Measurements from ENCODE around the gene PARD3B. TPM values are rescaled to one million over a fixed set of nuclear protein-coding genes. Genes with fewer than 3 reads are reported as not detected.

Gene PARD3B
- total RNA-seq, 4 donors from 2014 or later, result 32.6 to 65.7 (median 38.6) TPM

DNA sequence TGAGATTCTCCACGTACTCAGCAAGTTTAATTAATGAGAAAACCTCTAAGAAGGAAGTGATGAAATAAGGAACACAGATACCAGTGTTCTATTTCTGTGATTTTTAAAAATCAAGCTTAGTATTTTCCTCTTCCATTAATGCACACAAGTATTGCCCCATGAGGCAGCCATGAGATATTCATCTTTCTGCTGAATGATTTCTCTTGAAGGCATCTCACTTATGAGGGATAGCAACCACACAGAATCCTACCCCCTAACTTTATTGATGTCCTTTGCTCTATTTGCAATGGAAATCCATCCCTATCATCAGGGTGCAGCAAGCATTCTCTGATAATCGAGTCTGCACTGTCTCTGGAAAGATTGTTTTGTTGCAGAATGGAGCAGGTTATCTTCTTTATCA is 893.0 kb downstream of the PARD3B start:
- Histone ChIP-seq H3K9me3 (no peaks in the 10 kb centered on the region), H3K4me1 (no peaks in the 10 kb centered on the region), H3K27ac (no peak overlapping the region), H3K4me3 (no peak overlapping the region), H3K36me3 (no peaks in the 10 kb centered on the region), H3K27me3 (no peaks in the 10 kb centered on the region)
- 44 to 71% methylated on average over 1 to 2 of the region's 2 CpGs for WGBS, 2 donors (ENCODE audit: low coverage in 1 of 2)
- no peak for TF ChIP-seq EP300 (IDR thresholded peaks at IDR 0.05; ENCODE audit: low read depth)
- TF ChIP-seq, protein P1, sequence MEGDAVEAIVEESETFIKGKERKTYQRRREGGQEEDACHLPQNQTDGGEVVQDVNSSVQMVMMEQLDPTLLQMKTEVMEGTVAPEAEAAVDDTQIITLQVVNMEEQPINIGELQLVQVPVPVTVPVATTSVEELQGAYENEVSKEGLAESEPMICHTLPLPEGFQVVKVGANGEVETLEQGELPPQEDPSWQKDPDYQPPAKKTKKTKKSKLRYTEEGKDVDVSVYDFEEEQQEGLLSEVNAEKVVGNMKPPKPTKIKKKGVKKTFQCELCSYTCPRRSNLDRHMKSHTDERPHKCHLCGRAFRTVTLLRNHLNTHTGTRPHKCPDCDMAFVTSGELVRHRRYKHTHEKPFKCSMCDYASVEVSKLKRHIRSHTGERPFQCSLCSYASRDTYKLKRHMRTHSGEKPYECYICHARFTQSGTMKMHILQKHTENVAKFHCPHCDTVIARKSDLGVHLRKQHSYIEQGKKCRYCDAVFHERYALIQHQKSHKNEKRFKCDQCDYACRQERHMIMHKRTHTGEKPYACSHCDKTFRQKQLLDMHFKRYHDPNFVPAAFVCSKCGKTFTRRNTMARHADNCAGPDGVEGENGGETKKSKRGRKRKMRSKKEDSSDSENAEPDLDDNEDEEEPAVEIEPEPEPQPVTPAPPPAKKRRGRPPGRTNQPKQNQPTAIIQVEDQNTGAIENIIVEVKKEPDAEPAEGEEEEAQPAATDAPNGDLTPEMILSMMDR (IDR thresholded peaks at IDR 0.05), result no peak
- TF ChIP-seq POLR2AphosphoS5 (IDR thresholded peaks at IDR 0.05), result no peak
- TF ChIP-seq POLR2A (IDR thresholded peaks at IDR 0.05), result no peak
- intact Hi-C loops (cut with DNase I; ENCODE audit: low total_unique reads) (no loop called here), in situ Hi-C loops (cut with MboI; ENCODE audit: low pct_ligation_motif_present in 1 of 4, low pct_unique_long_range_greater_than_20kb in 1 of 4, low sequenced_read_pairs in 3 of 4) (no loop called here)
- DNase-seq, result no peak

DNA sequence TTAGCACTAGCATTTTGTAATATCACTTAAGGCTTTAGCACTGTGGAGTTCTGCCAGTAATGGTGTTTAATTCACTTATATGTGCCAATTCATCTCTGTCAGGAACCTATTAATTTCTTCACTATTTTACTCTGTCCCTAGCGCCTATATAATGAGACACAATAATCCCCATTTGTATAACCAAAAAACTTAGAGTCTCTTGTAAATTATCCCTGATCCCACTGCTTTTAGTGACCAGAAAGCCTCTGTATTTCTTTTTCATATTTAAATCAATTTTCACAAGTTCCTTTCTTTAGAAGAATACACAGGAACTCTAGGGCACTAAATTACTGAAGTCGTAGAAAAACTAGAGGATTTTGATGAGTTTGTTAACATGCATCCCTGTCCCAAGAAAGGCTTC is 894.3 kb downstream of the PARD3B start:
- Histone ChIP-seq H3K27me3 (no peaks in the 10 kb centered on the region), H3K36me3 (no peaks in the 10 kb centered on the region), H3K4me1 (no peaks in the 10 kb centered on the region), H3K27ac (no peak overlapping the region), H3K9me3 (no peaks in the 10 kb centered on the region), H3K4me3 (no peak overlapping the region)
- in situ Hi-C loops (cut with MboI; ENCODE audit: low pct_ligation_motif_present in 1 of 4, low pct_unique_long_range_greater_than_20kb in 1 of 4, low sequenced_read_pairs in 3 of 4) (no loop called here), intact Hi-C loops (cut with DNase I; ENCODE audit: low total_unique reads) (no loop called here)
- 81 to 90% methylated on average over 2 of the region's 2 CpGs for WGBS, 2 donors (ENCODE audit: low coverage in 1 of 2)
- no peak for DNase-seq
- TF ChIP-seq, protein P1 (IDR thresholded peaks at IDR 0.05), result no peak
- TF ChIP-seq POLR2AphosphoS5 (IDR thresholded peaks at IDR 0.05) (no peak), EP300 (IDR thresholded peaks at IDR 0.05; ENCODE audit: low read depth) (no peak), POLR2A (IDR thresholded peaks at IDR 0.05) (no peak)

DNA sequence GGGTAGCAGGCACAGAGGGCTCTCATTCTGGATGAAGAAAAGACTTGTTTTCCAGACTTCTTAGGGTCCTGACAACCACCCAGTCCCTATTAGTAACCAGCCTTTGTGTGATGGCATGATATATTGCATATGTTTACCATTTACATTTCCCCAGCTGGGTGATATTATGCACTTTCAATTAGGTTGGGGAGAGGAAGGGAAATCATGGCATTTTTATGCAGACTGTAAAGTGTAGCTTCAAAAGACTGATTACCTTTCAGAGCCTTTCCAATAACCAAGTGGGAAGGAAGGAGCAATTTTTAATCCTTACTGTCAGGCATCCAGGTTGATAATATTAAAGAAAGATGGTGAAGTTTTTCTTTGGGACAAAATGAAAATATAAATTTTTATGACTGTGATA is 896.2 kb downstream of the PARD3B start:
- intact Hi-C loops (cut with DNase I; ENCODE audit: low total_unique reads) (no loop called here), in situ Hi-C loops (cut with MboI; ENCODE audit: low pct_ligation_motif_present in 1 of 4, low pct_unique_long_range_greater_than_20kb in 1 of 4, low sequenced_read_pairs in 3 of 4) (no loop called here)
- no peaks in the 10 kb centered on the region for H3K36me3 ChIP-seq
- H3K9me3 ChIP-seq, result no peaks in the 10 kb centered on the region
- no peak for TF ChIP-seq EP300 (IDR thresholded peaks at IDR 0.05; ENCODE audit: low read depth)
- TF ChIP-seq, protein P1 (IDR thresholded peaks at IDR 0.05), result no peak
- no peaks in the 10 kb centered on the region for H3K27me3 ChIP-seq
- no peak overlapping the region for H3K27ac ChIP-seq
- DNase-seq, result no peak
- no peaks in the 10 kb centered on the region for H3K4me1 ChIP-seq
- no peak overlapping the region for H3K4me3 ChIP-seq

DNA sequence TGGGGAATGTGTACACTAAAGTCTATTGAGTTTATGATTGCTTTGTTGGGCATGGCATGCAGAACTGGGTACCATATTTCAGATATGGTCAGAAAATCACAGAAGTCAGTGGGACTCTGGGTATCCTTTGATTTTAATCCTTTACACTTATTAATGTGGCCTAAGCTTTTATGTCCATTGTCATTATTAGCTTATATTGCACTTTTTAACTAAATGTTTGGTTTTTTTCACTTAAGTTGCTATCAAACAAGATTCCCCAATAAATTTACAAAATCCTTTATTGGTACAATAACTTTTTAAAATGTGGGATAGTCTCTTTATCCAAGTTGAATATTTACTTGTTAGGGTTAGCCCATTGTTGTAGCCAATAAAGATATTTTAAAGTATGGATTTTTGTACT is 902.9 kb downstream of the PARD3B start:
- in situ Hi-C loops (cut with MboI; ENCODE audit: low pct_ligation_motif_present in 1 of 4, low pct_unique_long_range_greater_than_20kb in 1 of 4, low sequenced_read_pairs in 3 of 4), result no loop called here

More for the DNA sequence above, 902.9 kb downstream of the PARD3B start:
- H3K4me3 ChIP-seq, result no peak overlapping the region
- no peaks in the 10 kb centered on the region for H3K9me3 ChIP-seq
- H3K27ac ChIP-seq, result no peak overlapping the region
- TF ChIP-seq POLR2A (IDR thresholded peaks at IDR 0.05) (no peak), EP300 (IDR thresholded peaks at IDR 0.05; ENCODE audit: low read depth) (no peak), POLR2AphosphoS5 (IDR thresholded peaks at IDR 0.05) (no peak)
- TF ChIP-seq, protein P1 (IDR thresholded peaks at IDR 0.05), result no peak
- no peaks in the 10 kb centered on the region for H3K36me3 ChIP-seq
- no peak for DNase-seq
- intact Hi-C loops (cut with DNase I; ENCODE audit: low total_unique reads), result no loop called here
- no peaks in the 10 kb centered on the region for H3K27me3 ChIP-seq
- no peaks in the 10 kb centered on the region for H3K4me1 ChIP-seq

Data from transverse colon (tissue), 4 donors.